C4-2B (cell line): ENCODE measurements around the gene PJA1.

Source experiments
- H3K27ac ChIP-seq: fragments of 450-650 bp; 2 replicates; pipeline ENCODE4 v1.5.1; 2017
- ZFX ChIP-seq: fragments of 450-650 bp; IDR thresholded peaks from 2 replicates; pipeline ENCODE4 v1.6.1; 2017
- TF ChIP-seq, protein P1 (sequence below): fragments of 450-650 bp; conservative IDR thresholded peaks from 2 replicates; pipeline ENCODE4 v1.5.1; 2017; ENCODE audit warnings: mild to moderate bottlenecking

Gene PJA1

GRCh38 chrX:69185141-69185540 lies 19.9 kb upstream of the PJA1 start:
- TF ChIP-seq, protein P1, sequence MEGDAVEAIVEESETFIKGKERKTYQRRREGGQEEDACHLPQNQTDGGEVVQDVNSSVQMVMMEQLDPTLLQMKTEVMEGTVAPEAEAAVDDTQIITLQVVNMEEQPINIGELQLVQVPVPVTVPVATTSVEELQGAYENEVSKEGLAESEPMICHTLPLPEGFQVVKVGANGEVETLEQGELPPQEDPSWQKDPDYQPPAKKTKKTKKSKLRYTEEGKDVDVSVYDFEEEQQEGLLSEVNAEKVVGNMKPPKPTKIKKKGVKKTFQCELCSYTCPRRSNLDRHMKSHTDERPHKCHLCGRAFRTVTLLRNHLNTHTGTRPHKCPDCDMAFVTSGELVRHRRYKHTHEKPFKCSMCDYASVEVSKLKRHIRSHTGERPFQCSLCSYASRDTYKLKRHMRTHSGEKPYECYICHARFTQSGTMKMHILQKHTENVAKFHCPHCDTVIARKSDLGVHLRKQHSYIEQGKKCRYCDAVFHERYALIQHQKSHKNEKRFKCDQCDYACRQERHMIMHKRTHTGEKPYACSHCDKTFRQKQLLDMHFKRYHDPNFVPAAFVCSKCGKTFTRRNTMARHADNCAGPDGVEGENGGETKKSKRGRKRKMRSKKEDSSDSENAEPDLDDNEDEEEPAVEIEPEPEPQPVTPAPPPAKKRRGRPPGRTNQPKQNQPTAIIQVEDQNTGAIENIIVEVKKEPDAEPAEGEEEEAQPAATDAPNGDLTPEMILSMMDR, result no peak
- TF ChIP-seq ZFX, result no peak
- H3K27ac ChIP-seq, result no peak overlapping the region

GRCh38 chrX:69182818-69183380 lies 17.6 kb upstream of the PJA1 start:
- TF ChIP-seq, protein P1, result no peak
- TF ChIP-seq ZFX, result no peak
- H3K27ac ChIP-seq, result no peak overlapping the region

DNA sequence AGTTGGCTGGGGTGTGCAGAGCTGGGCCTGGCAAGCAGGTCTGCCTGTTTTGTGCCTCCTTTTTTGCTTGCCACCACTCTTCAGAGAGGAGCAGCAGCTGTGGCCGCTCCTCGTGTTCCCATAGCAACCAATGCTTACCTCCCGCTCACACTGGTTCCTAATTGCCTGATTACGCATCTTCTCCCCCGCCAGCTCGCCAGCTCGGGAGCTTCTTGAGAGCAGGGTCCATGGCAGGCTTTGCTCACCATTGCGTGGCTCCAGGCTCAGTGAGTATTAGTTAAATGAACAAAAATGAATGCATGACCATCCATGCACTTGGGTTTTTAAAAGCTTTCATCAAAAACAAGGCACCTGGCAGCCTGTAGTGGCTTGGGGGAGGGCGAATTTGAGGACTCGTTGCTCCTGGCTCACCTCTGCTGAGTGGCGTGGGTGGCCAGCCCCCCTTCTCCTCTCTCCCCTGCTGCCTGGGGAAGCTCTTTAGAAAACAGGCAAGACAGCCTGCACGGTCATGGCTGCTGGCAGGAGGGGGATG lies 14.2 kb upstream of the PJA1 start:
- no peak overlapping the region for H3K27ac ChIP-seq
- no peak for TF ChIP-seq ZFX
- TF ChIP-seq, protein P1, result no peak

DNA sequence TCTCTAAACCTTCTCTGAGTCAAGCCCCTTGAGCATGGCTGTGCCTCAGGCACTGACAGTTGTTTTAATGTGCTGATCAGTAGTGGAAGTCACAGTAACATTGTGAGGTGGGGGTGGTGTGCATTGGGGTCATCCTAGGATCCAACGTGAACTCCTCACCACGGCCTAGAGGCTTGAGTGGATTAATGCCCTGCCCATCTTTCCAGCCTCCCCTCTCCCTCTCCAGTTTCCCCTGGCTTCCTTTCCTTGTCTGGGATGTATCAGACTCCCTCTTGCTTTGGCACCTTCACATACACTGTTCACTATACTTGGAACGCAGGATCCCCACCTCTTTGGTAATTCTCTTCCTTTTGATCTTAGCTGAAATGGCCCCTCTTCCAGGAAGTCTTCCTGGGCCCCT lies 13.3 kb upstream of the PJA1 start:
- TF ChIP-seq, protein P1, result no peak
- TF ChIP-seq ZFX, result no peak

GRCh38 chrX:69177511-69178162 lies 12.4 kb upstream of the PJA1 start:
- TF ChIP-seq ZFX, result no peak
- TF ChIP-seq, protein P1, result no peak
- H3K27ac ChIP-seq, result no peak overlapping the region

More for the DNA sequence above, 13.3 kb upstream of the PJA1 start:
- H3K27ac ChIP-seq, result no peak overlapping the region

- no peak overlapping the region for H3K27ac ChIP-seq
- TF ChIP-seq, protein P1, result no peak
- no peak for TF ChIP-seq ZFX
Measured at GRCh38 chrX:69176053-69176452, 10.8 kb upstream of the PJA1 start.

- H3K27ac ChIP-seq, result no peak overlapping the region
- TF ChIP-seq ZFX, result no peak
- TF ChIP-seq, protein P1, result no peak
Measured at GRCh38 chrX:69173906-69174305, 8.7 kb upstream of the PJA1 start.
